Stimulated activated CD4-positive, alpha-beta T cell treated with anti-CD3 and anti-CD28 coated beads, Interleukin-2, amount 100 ng/mL, for 24 hours (primary cell): ENCODE measurements around the gene FBLL1.
"Not testable (repeated sequence)": the region's sequence is repeated elsewhere in the genome, so short reads cannot be mapped to it uniquely, and the experiment has no call there.

ENCODE experiments used
- DNase-seq, 2 donors: peaks; one replicate each; pipeline ENCODE4 v3.0.0-alpha.2; 2020

The FBLL1 gene

GRCh38 chr5:168553377-168554130 is 24.4 kb downstream of the FBLL1 start:
- DNase-seq = no peak

- DNase-seq = no peak
Observed at GRCh38 chr5:168557389-168557788, 28.3 kb downstream of the FBLL1 start.

GRCh38 chr5:168562279-168562678 is 33.2 kb downstream of the FBLL1 start:
- no peak for DNase-seq

- no peak for DNase-seq
Observed at GRCh38 chr5:168563959-168564358, 34.9 kb downstream of the FBLL1 start.

- DNase-seq = no peak
Observed at GRCh38 chr5:168568738-168569137, 39.6 kb downstream of the FBLL1 start.

GRCh38 chr5:168570490-168571328 is 41.6 kb downstream of the FBLL1 start:
- DNase-seq = no peak

- not testable (repeated sequence) for DNase-seq
Observed at GRCh38 chr5:168573663-168574062, 44.6 kb downstream of the FBLL1 start.

- DNase-seq = not testable (repeated sequence)
Observed at GRCh38 chr5:168574156-168574555, 45.1 kb downstream of the FBLL1 start.

- no peak for DNase-seq
Observed at GRCh38 chr5:168575391-168576372, 46.6 kb downstream of the FBLL1 start.

GRCh38 chr5:168578006-168578405 is 48.9 kb downstream of the FBLL1 start:
- DNase-seq = no peak

- peak in 1 of 2 donors; percentile 19 for DNase-seq
Observed at GRCh38 chr5:168578538-168579487, 49.7 kb downstream of the FBLL1 start, which contains the start of gene PANK3. PANK3 (minus strand) TSS chr5:168579368; CDS start chr5:168579283, 85 bp downstream.

GRCh38 chr5:168579488-168580226 is 50.6 kb downstream of the FBLL1 start:
- DNase-seq = peak; percentile 95 to 97

- DNase-seq = no peak
Observed at GRCh38 chr5:168580227-168580508, 51.1 kb downstream of the FBLL1 start.
